ENCODE data around the gene AAMP. TPM values are rescaled to one million over a fixed set of nuclear protein-coding genes. Genes with fewer than 3 reads are reported as not detected.

Gene AAMP
- total RNA-seq, 4 donors from 2014 or later, result 94.9 to 186 (median 123) TPM

- no peak for TF ChIP-seq CTCF (IDR thresholded peaks at IDR 0.05; ENCODE audit: low read depth)
Measured at GRCh38 chr2:218221000-218221399, 48.9 kb downstream of the AAMP start.

GRCh38 chr2:218219934-218220333, 50.0 kb downstream of the AAMP start:
- no peak for TF ChIP-seq CTCF (IDR thresholded peaks at IDR 0.05; ENCODE audit: low read depth)

- TF ChIP-seq CTCF (IDR thresholded peaks at IDR 0.05; ENCODE audit: low read depth), result no peak
Measured at GRCh38 chr2:218218268-218219185, 51.4 kb downstream of the AAMP start.

- no peak for TF ChIP-seq CTCF (IDR thresholded peaks at IDR 0.05; ENCODE audit: low read depth)
Measured at GRCh38 chr2:218217360-218218267, 52.3 kb downstream of the AAMP start.

- no peak for TF ChIP-seq CTCF (IDR thresholded peaks at IDR 0.05; ENCODE audit: low read depth)
Measured at GRCh38 chr2:218216674-218217359, 53.1 kb downstream of the AAMP start, which contains the start of gene ARPC2. Gene ARPC2 (plus strand): TSS chr2:218217189. CDS start chr2:218217471, 282 bp downstream.

GRCh38 chr2:218216336-218216673, 53.6 kb downstream of the AAMP start:
- TF ChIP-seq CTCF (IDR thresholded peaks at IDR 0.05; ENCODE audit: low read depth), result no peak

Other genes starting within 250 kb of the AAMP start
- gene RUFY4, start 200.9 kb downstream of the AAMP start, total RNA-seq, result 1 to 10 TPM in 1 of 4 donors, under 1 TPM in 1, not detected in 2; 0.85 to 2.4 TPM
- gene CXCR2, start 144.1 kb downstream of the AAMP start, total RNA-seq, result 1 to 10 TPM in 2 of 4 donors, under 1 TPM in 1, not detected in 1; 0.34 to 3.0 (median 1.6) TPM
- 1 to 10 TPM in 1 of 4 donors, not detected in 3; 2.3 TPM for gene CXCR1, start 103.2 kb downstream of the AAMP start, total RNA-seq
- gene ARPC2, start 52.9 kb downstream of the AAMP start, total RNA-seq, result 100 to 1,000 TPM; 273 to 501 (median 341) TPM
- 10 to 100 TPM; 10.9 to 28.1 (median 16.8) TPM for gene GPBAR1, start 9.1 kb downstream of the AAMP start, total RNA-seq
- gene PNKD, start 382 bp upstream of the AAMP start, total RNA-seq, result 10 to 100 TPM; 26.1 to 50.4 (median 46.7) TPM
- 100 to 1,000 TPM; 246 to 398 (median 281) TPM for gene TMBIM1, start 22.4 kb upstream of the AAMP start, total RNA-seq
- gene CATIP, start 86.7 kb upstream of the AAMP start, total RNA-seq, result not detected
- 100 to 1,000 TPM in 1 of 4 donors, 10 to 100 TPM in 3; 50.5 to 103 (median 65.4) TPM for gene SLC11A1, start 112.1 kb upstream of the AAMP start, total RNA-seq
- 100 to 1,000 TPM in 2 of 4 donors, 10 to 100 TPM in 2; 74.7 to 163 (median 96.3) TPM for gene CTDSP1, start 129.7 kb upstream of the AAMP start, total RNA-seq
- gene VIL1, start 149.0 kb upstream of the AAMP start, total RNA-seq, result not detected

All from subcutaneous adipose tissue (tissue), 4 donors.